Measurements from ENCODE around the gene USP21. TPM values are rescaled to one million over a fixed set of nuclear protein-coding genes. Genes with fewer than 3 reads are reported as not detected.

Gene USP21, protein sequence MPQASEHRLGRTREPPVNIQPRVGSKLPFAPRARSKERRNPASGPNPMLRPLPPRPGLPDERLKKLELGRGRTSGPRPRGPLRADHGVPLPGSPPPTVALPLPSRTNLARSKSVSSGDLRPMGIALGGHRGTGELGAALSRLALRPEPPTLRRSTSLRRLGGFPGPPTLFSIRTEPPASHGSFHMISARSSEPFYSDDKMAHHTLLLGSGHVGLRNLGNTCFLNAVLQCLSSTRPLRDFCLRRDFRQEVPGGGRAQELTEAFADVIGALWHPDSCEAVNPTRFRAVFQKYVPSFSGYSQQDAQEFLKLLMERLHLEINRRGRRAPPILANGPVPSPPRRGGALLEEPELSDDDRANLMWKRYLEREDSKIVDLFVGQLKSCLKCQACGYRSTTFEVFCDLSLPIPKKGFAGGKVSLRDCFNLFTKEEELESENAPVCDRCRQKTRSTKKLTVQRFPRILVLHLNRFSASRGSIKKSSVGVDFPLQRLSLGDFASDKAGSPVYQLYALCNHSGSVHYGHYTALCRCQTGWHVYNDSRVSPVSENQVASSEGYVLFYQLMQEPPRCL
- total RNA-seq (ENCODE audit: unreplicated experiment): 21.5 TPM
- long read RNA-seq: 0 reads

DNA sequence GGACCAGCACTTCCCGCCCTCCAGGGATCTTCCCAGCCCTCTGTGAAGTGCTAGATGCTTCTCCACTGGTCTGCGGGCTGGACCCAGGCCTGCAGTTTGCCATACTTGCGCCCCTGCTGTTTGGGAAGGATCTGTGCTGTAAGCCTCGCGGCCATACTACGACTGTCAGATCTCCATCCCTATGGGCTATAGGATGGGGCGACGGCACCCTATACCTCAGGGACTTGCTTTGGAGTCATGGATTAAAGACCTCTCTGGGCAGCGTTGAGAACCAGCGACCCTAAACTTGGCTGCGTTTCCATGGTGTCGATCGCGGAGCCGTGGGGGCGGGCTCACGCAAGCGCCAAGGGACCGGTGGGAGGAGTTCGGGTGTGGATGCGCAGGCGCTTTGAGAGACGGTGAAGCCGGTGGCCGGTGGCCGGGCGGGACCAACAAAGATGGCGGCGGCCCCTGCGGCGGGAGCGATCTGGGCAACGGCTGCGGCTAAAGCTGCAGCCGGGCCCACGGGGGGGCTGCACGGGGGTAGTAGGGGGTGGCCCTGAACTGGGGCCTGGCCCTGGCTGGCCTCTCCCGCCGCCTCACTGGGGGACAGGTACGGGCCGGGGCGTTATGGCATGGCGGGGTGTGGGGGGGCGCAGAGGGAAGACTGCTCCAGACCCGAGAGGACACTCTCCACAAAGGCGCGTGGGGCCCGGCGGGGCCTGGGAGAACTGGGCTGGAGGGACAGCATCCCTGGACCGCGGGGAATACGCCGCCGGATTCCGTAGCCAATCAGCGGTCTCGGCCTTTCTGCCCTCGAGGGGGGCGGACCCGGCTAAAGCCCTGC, at the start of gene USP21:
TSS of gene USP21 (plus strand) at position 414 of the 826 bp plus-strand sequence. CDS start 1,141 bp downstream, outside the sequence.
- Mint-ChIP-seq H3K9me3 (ENCODE audit: unreplicated experiment) (peaks cover 8% of the 10 kb centered on the region), H3K27ac (ENCODE audit: unreplicated experiment) (peak within 1 kb of the TSS; percentile 92), H3K36me3 (ENCODE audit: unreplicated experiment) (no peaks in the 10 kb centered on the region), H3K4me1 (ENCODE audit: low read depth, unreplicated experiment) (peaks cover 8% of the 10 kb centered on the region), H3K27me3 (ENCODE audit: unreplicated experiment) (peaks cover 4% of the 10 kb centered on the region), H3K4me3 (ENCODE audit: unreplicated experiment) (peak within 1 kb of the TSS; percentile 91)
- DNase-seq: peak; percentile 95
- TF ChIP-seq, protein P1, sequence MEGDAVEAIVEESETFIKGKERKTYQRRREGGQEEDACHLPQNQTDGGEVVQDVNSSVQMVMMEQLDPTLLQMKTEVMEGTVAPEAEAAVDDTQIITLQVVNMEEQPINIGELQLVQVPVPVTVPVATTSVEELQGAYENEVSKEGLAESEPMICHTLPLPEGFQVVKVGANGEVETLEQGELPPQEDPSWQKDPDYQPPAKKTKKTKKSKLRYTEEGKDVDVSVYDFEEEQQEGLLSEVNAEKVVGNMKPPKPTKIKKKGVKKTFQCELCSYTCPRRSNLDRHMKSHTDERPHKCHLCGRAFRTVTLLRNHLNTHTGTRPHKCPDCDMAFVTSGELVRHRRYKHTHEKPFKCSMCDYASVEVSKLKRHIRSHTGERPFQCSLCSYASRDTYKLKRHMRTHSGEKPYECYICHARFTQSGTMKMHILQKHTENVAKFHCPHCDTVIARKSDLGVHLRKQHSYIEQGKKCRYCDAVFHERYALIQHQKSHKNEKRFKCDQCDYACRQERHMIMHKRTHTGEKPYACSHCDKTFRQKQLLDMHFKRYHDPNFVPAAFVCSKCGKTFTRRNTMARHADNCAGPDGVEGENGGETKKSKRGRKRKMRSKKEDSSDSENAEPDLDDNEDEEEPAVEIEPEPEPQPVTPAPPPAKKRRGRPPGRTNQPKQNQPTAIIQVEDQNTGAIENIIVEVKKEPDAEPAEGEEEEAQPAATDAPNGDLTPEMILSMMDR (IDR thresholded peaks at IDR 0.05; ENCODE audit: partially characterized antibody, unreplicated experiment): no peak

DNA sequence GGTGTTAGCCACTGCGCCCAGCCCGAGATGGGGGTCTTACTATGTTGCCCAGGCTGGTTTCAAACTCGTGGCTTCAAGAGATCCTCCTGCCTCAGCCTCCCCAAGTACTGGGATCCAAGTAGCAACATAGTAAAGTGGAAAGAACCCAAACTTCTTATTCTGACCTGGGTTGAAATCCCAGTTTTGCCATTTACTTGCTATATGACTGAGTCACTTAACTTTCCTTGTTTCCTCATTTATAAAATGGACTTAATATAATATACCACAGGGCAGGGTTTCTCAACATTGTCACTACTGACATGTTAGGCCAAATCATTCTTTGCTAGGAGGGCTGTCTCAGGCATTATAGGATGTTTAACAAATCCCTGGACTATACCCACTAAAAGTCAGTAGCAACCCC, 48.2 kb upstream of the USP21 start:
- Mint-ChIP-seq H3K4me1 (ENCODE audit: low read depth, unreplicated experiment) (no peaks in the 10 kb centered on the region), H3K9me3 (ENCODE audit: unreplicated experiment) (no peaks in the 10 kb centered on the region), H3K27me3 (ENCODE audit: unreplicated experiment) (no peaks in the 10 kb centered on the region), H3K36me3 (ENCODE audit: unreplicated experiment) (no peaks in the 10 kb centered on the region), H3K4me3 (ENCODE audit: unreplicated experiment) (no peak overlapping the region), H3K27ac (ENCODE audit: unreplicated experiment) (no peak overlapping the region)
- TF ChIP-seq, protein P1 (IDR thresholded peaks at IDR 0.05; ENCODE audit: partially characterized antibody, unreplicated experiment): no peak
- no peak for DNase-seq

DNA sequence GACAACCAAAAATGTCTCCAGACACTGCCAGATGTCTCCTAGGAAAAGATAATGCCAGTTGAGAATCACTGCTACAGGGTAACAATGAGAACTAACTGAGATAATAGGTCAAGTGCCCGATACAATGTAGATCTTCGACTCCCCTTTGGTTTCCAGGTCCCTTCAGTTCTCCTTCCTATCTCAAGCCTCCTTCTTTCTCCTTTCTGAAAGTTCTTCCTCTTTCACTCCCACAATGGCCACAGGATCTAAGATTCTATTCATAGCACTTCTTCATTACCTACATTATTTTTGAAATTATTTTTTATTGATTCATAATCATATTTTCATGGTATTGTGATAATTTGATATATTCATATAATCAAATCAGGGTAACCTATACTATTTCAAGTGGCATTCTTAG, 47.8 kb upstream of the USP21 start:
- H3K4me3 Mint-ChIP-seq (ENCODE audit: unreplicated experiment): no peak overlapping the region
- TF ChIP-seq, protein P1 (IDR thresholded peaks at IDR 0.05; ENCODE audit: partially characterized antibody, unreplicated experiment): no peak
- H3K27me3 Mint-ChIP-seq (ENCODE audit: unreplicated experiment): peaks cover 1% of the 10 kb centered on the region
- DNase-seq: no peak
- no peaks in the 10 kb centered on the region for H3K4me1 Mint-ChIP-seq (ENCODE audit: low read depth, unreplicated experiment)
- H3K9me3 Mint-ChIP-seq (ENCODE audit: unreplicated experiment): no peaks in the 10 kb centered on the region
- no peaks in the 10 kb centered on the region for H3K36me3 Mint-ChIP-seq (ENCODE audit: unreplicated experiment)
- no peak overlapping the region for H3K27ac Mint-ChIP-seq (ENCODE audit: unreplicated experiment)

DNA sequence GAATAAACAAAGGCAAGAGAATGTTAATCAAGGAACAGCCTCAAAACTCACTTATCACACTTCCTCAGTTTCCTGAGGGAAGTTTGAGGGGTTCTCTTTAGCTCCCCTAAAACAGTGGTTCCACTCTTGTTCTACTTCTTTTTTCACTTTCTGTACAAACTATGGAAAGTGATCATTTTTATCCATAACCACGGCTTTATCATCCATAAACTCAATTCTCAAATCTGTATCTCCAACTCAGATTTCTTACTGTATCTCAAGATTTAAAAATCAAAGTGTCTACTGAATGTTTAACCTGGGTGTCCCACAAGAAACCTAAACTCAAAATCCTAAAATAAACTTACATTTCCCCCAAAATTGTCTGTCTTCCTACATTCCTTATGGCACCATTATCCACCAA, 45.4 kb upstream of the USP21 start:
- DNase-seq: no peak
- Mint-ChIP-seq H3K36me3 (ENCODE audit: unreplicated experiment) (no peaks in the 10 kb centered on the region), H3K27ac (ENCODE audit: unreplicated experiment) (no peak overlapping the region), H3K4me3 (ENCODE audit: unreplicated experiment) (no peak overlapping the region), H3K9me3 (ENCODE audit: unreplicated experiment) (no peaks in the 10 kb centered on the region), H3K4me1 (ENCODE audit: low read depth, unreplicated experiment) (peaks cover under 1% of the 10 kb centered on the region), H3K27me3 (ENCODE audit: unreplicated experiment) (peaks cover 2% of the 10 kb centered on the region)
- TF ChIP-seq, protein P1 (IDR thresholded peaks at IDR 0.05; ENCODE audit: partially characterized antibody, unreplicated experiment): no peak
